Heart left ventricle (tissue), 16 donors: ENCODE data around the gene IL10RB. TPM values are rescaled to one million over a fixed set of nuclear protein-coding genes. Genes with fewer than 3 reads are reported as not detected.
A peak's percentile ranks its signal among the peaks of the same experiment; 100 is the strongest.

Experiments used
- ATAC-seq, 4 donors: fragments of 200-7000 bp; cut with Tn5 transposase; one replicate each; pipeline ENCODE4 v1.9.1; 2020 to 2022; ENCODE audit warnings: moderate library complexity in 4 of 4, mild to moderate bottlenecking in 3 of 4, moderate number of reproducible peaks in 1 of 4
- DNase-seq, 5 donors: peaks; one replicate each; pipeline ENCODE4 v3.0.0-alpha.2; 2020
- H3K27ac ChIP-seq, 12 donors: fragments of 200-600 bp; sonication (generic) in 4 of 12; one replicate each; pipeline versions ENCODE4 v1.5.0 to v1.8.0; 2016 to 2022; ENCODE audit warnings: mild to moderate bottlenecking in 2 of 12
- H3K27me3 ChIP-seq, 9 donors: fragments of 200-600 bp; sonication (generic) in 2 of 9; one replicate each; pipeline versions ENCODE4 v1.5.1 to v1.8.0; 2016 to 2022; ENCODE audit warnings: mild to moderate bottlenecking in 3 of 9
- H3K36me3 ChIP-seq, 9 donors: fragments of 200-600 bp; sonication (generic) in 2 of 9; one replicate each; pipeline versions ENCODE4 v1.5.0 to v1.8.0; 2018 to 2022; ENCODE audit warnings: mild to moderate bottlenecking in 2 of 9
- H3K4me1 ChIP-seq, 12 donors: fragments of 200-600 bp; sonication (generic) in 4 of 12; one replicate each; pipeline versions ENCODE4 v1.5.0 to v1.8.0; 2016 to 2022; ENCODE audit warnings: mild to moderate bottlenecking in 3 of 12
- H3K4me3 ChIP-seq, 12 donors: fragments of 200-600 bp; sonication (generic) in 4 of 12; one replicate each; pipeline versions ENCODE4 v1.5.0 to v1.8.0; 2017 to 2022; ENCODE audit warnings: mild to moderate bottlenecking in 9 of 12, moderate library complexity in 4 of 12
- H3K9me3 ChIP-seq, 12 donors: fragments of 200-600 bp; sonication (generic) in 4 of 12; one replicate each; pipeline versions ENCODE4 v1.5.0 to v1.8.0; 2016 to 2022; ENCODE audit warnings: mild to moderate bottlenecking in 1 of 12
- CTCF ChIP-seq, 12 donors: fragments of 200-600 bp; sonication (generic) in 4 of 12; IDR thresholded peaks; one replicate each; pipeline versions ENCODE4 v1.5.0 to v1.8.0; 2018 to 2022; ENCODE audit warnings: antibody characterized with exemption in 12 of 12, mild to moderate bottlenecking in 5 of 12
- POLR2A ChIP-seq, 2 donors: fragments of 450-650 bp; IDR thresholded peaks; one replicate each; pipeline ENCODE4 v1.6.1; 2017; ENCODE audit warnings: antibody characterized with exemption in 2 of 2, mild to moderate bottlenecking in 2 of 2, moderate library complexity in 2 of 2
- WGBS, 4 donors: extraction: QIAGEN DNeasy Blood & Tissue Kit in 2 of 4; methylation state at CpG; one replicate each; pipeline versions ENCODE4 v1.1.5 to v1.1.7; 2013 to 2018; 5-methylcytosine and 5-hydroxymethylcytosine counted together
- intact Hi-C, 10 donors: fragments of 100-400 bp; cut with DNase I; formaldehyde crosslinking; loops; one replicate each; pipeline versions ENCODE4 v1.11.1 to v1.14.2; 2022
- polyA plus RNA-seq, 2 donors: library from polyadenylated mRNA; stranded (reverse); fragments of 200-250 nt; gene quantifications; one replicate each; pipeline ENCODE4 v1.2.3, GENCODE V29; 2013
- total RNA-seq, 9 donors: library from RNA; depleted of rRNA in 2 of 9; stranded (reverse); fragments of >200 nt in 2 of 9; fragmentation: NEBNext Ultra II Directional in 3 of 9; extraction: Animal tissue kit (Norgen Biotek cat#: 25700) in 3 of 9; gene quantifications; one replicate each; pipeline versions ENCODE4 v1.1.0 to v1.2.4, GENCODE V29; 2016 to 2023
- donor health status: ischemic (EF 13 %, LVEDD 7.1; RV severe dilation, severe dysfunction).
- donor health status: healthy with polysubstance abuse.
- donor health status: DM: no; HTN: yes; CAD: no.
- donor health status: DM: no; HTN: no; CAD: no.
- donor health status: ischemic (EF 25% LVEDD 6.9; RV normal size, moderate dysfunction).
- donor health status: ischemic (EF 25% LVEDD 5.7; RV mildly dilated, moderate dysfunction).
- donor health status: healthy.
- donor health status: DM: yes; HTN: yes; CAD: no.
- donor health status: ischemic (EF 35%, LVEDD 5.7; RV mildly dilated, moderate dysfunction).
- donor health status: nonischemic (EF 11% LVEDD 7.7; RV severe dilation, severe dysfunction).
- donor health status: DM: yes; HTN: yes; CAD: no.
- donor health status: PGD.
- donor health status: ischemic (EF 29% LVEDD 5.4; RV normal size, mild dysfunction).
- donor health status: nonischemic (EF 23%, LVEDD 6.1; RV moderate dilation, normal function).

IL10RB gene
- total and polyA plus RNA-seq, 11 donors = 4.5 to 28.2 (median 8.3) TPM

GRCh38 chr21:33305344-33305671, 39.1 kb downstream of the IL10RB start:
- no peaks in the 10 kb centered on the region for H3K27me3 ChIP-seq
- DNase-seq (no peak), ATAC-seq (no peak)
- intact Hi-C loops = no loop called here
- TF ChIP-seq CTCF (IDR thresholded peaks at IDR 0.05) (no peak), POLR2A (IDR thresholded peaks at IDR 0.05) (no peak)
- peak overlapping the region in 1 of 12 donors; percentile 60 for H3K27ac ChIP-seq
- 88 to 98% (median 95%) methylated on average over 4 of the region's 4 CpGs for WGBS, 4 donors
- peaks cover 0 to 55% (median 13%) of the 10 kb centered on the region in 12 donors for H3K4me1 ChIP-seq
- H3K36me3 ChIP-seq = no peaks in the 10 kb centered on the region
- peaks cover 0 to 10% (median 0%) of the 10 kb centered on the region in 12 donors for H3K9me3 ChIP-seq
- H3K4me3 ChIP-seq = no peak overlapping the region

- ATAC-seq (no peak), DNase-seq (no peak)
- WGBS, 4 donors = 84 to 90% (median 85%) methylated on average over 2 of the region's 2 CpGs
Observed at GRCh38 chr21:33305938-33306337, 39.8 kb downstream of the IL10RB start.

GRCh38 chr21:33308586-33309490, 42.7 kb downstream of the IL10RB start:
- DNase-seq (no peak), ATAC-seq (no peak)
- Histone ChIP-seq H3K4me3 (no peak overlapping the region), H3K36me3 (no peaks in the 10 kb centered on the region), H3K27ac (no peak overlapping the region), H3K9me3 (peaks cover 0 to 16% (median 0%) of the 10 kb centered on the region in 12 donors), H3K4me1 (peaks cover 0 to 42% (median 0%) of the 10 kb centered on the region in 12 donors), H3K27me3 (no peaks in the 10 kb centered on the region)
- 38 to 50% (median 43%) methylated on average over 6 of the region's 6 CpGs for WGBS, 4 donors
- intact Hi-C loops = no loop called here
- TF ChIP-seq CTCF (IDR thresholded peaks at IDR 0.05) (no peak), POLR2A (IDR thresholded peaks at IDR 0.05) (no peak)

More at GRCh38 chr21:33305938-33306337, 39.8 kb downstream of the IL10RB start:
- no peaks in the 10 kb centered on the region for H3K36me3 ChIP-seq
- intact Hi-C loops = no loop called here
- H3K4me1 ChIP-seq = peaks cover 0 to 49% (median 9%) of the 10 kb centered on the region in 12 donors
- TF ChIP-seq POLR2A (IDR thresholded peaks at IDR 0.05) = no peak
- TF ChIP-seq CTCF (IDR thresholded peaks at IDR 0.05) = no peak
- peaks cover 0 to 10% (median 0%) of the 10 kb centered on the region in 12 donors for H3K9me3 ChIP-seq
- H3K27ac ChIP-seq = no peak overlapping the region
- H3K4me3 ChIP-seq = no peak overlapping the region
- H3K27me3 ChIP-seq = no peaks in the 10 kb centered on the region

GRCh38 chr21:33309778-33310177, 43.6 kb downstream of the IL10RB start:
- TF ChIP-seq POLR2A (IDR thresholded peaks at IDR 0.05) (no peak), CTCF (IDR thresholded peaks at IDR 0.05) (no peak)
- no peak for ATAC-seq

More at GRCh38 chr21:33309778-33310177, 43.6 kb downstream of the IL10RB start:
- DNase-seq = no peak
- Histone ChIP-seq H3K27ac (no peak overlapping the region), H3K4me3 (no peak overlapping the region), H3K36me3 (no peaks in the 10 kb centered on the region), H3K9me3 (peaks cover 0 to 16% (median 0%) of the 10 kb centered on the region in 12 donors), H3K27me3 (no peaks in the 10 kb centered on the region), H3K4me1 (peaks cover 0 to 33% (median 0%) of the 10 kb centered on the region in 12 donors)
- WGBS, 4 donors = 85 to 100% (median 91%) methylated on average over 1 of the region's 1 CpG
- intact Hi-C loops = no loop called here
